ENCODE measurements around the gene PTPN20.

The PTPN20 gene

GRCh38 chr10:47049056-47049851, 138.0 kb downstream of the PTPN20 start:
- no peak for DNase-seq (ENCODE audit: low read depth)

DNA sequence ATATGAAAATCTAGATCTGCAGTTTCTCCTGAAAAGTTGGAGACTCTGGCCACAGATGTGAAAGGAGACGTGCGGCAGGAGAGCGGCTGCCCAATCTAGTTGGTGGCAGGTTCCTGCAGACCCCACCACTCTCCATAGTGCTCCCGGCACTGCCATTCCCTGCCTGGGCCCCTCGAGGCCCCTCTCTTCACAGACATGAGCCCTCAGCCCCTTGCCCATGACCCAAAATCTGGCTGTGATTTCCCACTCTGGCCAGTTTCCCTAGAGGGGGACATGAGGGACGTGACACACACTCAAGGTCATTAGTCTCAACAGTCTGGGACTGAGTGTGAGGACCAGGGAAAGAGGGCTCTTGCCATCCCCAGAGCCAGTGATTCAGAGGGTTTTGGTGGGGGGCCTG, 138.7 kb downstream of the PTPN20 start:
- DNase-seq (ENCODE audit: low read depth) = no peak

- DNase-seq (ENCODE audit: low read depth) = no peak
Measured at GRCh38 chr10:47050618-47051455, 139.6 kb downstream of the PTPN20 start.

DNA sequence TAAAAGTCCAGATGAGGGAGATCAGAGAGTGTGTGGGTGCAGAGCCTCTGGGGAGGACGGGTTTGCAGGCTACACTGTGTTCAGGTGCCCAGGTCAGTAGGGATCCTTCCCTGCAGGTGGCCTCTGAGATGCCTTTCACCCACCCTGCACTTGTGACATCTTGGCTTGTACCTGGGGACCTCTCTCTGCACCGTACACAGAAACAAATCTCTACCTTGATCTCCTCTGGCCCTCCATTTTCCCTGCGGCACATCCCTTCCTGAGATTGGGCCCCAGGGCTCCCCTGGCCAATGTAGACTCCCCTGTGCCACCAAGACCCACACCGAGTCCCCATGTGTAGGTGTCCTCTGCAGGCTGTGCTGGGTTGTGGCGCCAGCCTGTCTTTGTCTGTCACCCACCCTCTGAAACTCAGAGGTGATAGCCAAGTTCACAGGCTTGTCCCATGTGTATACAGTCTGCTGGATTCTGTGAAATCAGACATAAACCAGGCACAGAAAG, 140.6 kb downstream of the PTPN20 start:
- DNase-seq (ENCODE audit: low read depth) = no peak

Measured in GM04504 (cell line).